GM21619 (cell line): ENCODE results near the gene FGFR2.
"Not testable (repeated sequence)": the region's sequence is repeated elsewhere in the genome, so short reads cannot be mapped to it uniquely, and the experiment has no call there.

ENCODE experiments used
- ATAC-seq: cut with Tn5 transposase; IDR thresholded peaks from one replicate; pipeline ENCODE4 v1.9.1; 2021; ENCODE audit not compliant: unreplicated experiment

The FGFR2 gene

GRCh38 chr10:121525251-121526134 is 72.8 kb downstream of the FGFR2 start:
- ATAC-seq, result no peak

- ATAC-seq, result no peak
These were observed 74.0 kb downstream of the FGFR2 start for GRCh38 chr10:121524157-121524817.

- no peak for ATAC-seq
These were observed 75.4 kb downstream of the FGFR2 start for GRCh38 chr10:121522831-121523230.

DNA sequence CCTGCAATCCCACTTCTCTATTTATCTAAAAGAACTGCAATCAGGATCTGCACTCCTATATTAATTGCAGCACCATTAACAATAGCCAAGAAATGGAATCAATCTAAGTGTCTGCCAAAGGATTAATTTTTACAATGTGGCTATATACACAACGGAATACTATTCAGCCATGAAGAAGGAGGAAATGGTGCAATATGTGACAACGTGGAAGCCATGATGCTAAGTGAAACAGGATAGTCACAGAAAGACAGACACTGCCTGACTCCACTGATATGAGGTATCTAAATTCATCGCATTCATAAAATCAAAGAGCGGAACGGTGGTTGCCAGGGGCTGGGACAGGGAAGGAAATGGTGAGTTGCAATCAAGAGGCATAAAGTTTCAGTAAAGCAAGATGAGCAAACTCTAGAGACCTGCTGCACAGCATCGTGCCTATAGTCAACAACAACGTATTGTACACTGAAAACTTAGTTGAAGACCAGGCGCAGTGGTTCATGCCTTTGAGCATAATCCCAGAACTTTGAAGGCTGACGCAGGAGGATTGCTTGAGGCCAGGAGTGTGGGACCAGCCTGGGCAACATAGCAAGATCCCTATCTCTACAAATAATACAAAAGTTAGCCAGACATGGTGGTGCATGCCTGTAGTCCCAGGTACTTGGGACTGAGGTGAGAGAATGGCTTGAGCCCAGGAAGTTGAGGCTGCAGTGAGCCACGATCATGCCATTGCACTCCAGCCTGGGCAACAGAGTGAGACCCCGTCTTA is 76.3 kb downstream of the FGFR2 start:
- no peak for ATAC-seq

- ATAC-seq, result not testable (repeated sequence)
These were observed 77.7 kb downstream of the FGFR2 start for GRCh38 chr10:121520526-121520925.

DNA sequence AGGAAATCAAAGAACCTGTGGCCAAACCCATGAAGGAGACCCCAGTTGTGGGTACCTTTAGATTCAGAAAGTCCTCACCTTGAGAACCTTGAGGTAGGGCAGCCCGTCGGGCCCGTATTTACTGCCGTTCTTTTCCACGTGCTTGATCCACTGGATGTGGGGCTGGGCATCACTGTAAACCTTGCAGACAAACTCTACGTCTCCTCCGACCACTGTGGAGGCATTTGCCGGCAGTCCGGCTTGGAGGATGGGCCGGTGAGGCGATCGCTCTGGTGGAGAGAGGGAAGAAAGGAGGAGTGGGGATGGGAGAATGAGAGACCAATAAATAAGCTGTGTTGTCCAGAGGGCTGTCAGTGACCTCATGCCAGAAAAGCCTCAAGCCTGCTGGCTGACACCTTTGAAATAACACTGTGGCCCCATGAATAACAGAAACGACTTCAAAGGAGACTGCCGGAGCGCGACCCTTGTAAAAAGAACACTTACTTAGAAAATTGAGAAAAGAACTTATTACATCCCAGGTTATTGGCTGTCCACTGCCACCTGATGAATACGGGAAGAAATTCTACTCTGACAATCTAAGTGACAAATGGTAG is 78.2 kb downstream of the FGFR2 start:
- ATAC-seq, result no peak

- ATAC-seq, result no peak
These were observed 78.8 kb downstream of the FGFR2 start for GRCh38 chr10:121519411-121519810.

DNA sequence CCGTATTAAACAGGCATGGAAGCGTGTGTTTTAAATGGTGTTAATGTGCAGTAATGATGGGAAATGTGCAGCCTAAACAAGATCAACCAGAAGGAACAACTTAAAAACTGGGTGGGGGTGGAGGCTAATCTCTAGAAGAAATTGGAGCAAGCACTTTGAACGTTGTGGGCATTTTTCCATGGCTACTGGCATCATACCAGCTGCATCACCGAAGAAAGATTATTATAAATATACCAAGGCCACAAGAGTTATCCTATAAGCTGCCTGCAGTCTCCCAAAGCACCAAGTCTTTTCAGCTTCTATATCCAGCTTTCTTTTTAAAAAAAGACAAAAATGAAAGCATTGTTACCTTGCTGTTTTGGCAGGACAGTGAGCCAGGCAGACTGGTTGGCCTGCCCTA is 79.9 kb downstream of the FGFR2 start:
- ATAC-seq, result no peak

- ATAC-seq, result peak; percentile 99
These were observed 82.0 kb downstream of the FGFR2 start for GRCh38 chr10:121516093-121516865.

DNA sequence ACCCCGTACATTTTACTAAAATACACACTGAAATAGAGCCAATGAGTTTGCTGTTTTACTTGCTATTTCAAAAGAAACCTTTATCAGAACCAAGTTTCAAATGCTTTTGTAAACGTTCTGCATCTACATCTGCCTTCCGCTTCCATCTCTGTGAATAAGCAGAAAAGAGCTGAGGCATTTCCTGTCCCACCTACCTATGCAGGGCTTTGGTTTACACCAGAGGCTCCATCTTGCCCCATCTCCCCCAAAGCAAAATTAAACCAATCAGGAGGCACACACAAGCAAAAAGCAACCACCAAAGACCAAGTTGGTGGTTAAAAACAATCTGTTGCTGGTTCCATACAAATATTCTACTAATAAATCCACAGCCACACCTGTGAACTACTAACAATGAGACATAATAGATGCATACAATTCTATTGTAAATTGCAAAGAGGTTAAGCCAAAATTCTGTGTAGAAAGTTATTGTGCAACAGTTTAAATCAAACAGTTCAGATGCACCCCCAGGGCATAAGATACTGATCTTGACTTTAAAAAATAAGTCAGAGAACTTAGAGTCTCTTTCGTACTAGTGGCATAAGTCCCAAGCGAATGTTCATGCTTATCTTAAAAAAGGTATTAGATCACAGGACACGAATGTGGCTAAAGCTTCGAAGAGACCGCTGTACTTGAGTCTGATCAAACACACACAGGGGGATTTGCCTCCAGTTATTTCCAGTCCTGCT is 83.9 kb downstream of the FGFR2 start:
- ATAC-seq, result no peak

DNA sequence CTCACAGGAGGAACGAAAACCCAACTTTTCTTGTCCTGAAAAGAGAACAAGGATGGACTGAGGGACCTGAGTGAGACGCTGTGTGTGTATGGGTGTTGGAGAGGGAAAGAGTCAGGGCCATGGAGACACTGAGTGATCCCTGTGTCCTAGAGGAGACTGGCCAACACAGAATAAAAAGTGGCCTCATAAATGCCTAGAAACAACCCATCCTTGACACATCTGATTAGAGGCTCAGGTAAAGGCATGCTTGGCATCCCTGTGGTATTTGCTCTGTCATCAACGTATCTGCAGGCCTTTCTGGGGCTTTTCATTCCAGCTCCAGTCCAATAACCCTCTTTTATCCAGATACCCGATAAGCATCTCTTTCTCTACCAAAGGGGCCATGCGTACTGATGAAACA is 86.3 kb downstream of the FGFR2 start:
- no peak for ATAC-seq

DNA sequence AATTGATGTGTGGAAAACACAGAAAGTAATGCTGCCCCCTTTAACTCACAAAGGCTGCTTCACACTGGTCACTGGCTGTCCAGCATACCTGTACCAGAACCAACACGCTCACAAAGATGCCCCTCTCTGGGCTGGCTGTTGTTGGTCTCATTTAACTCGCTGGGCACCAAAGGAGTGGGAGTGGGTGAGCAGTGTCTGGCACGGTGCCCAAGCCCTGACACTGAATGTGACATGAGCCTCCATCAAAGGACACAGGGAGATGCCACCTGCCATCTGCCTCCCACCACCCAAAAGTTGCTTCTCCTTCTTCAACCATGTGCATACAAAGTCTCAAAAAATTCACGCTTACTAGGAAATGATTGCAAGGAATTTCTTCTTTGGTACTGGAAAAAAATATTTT is 86.8 kb downstream of the FGFR2 start:
- no peak for ATAC-seq

DNA sequence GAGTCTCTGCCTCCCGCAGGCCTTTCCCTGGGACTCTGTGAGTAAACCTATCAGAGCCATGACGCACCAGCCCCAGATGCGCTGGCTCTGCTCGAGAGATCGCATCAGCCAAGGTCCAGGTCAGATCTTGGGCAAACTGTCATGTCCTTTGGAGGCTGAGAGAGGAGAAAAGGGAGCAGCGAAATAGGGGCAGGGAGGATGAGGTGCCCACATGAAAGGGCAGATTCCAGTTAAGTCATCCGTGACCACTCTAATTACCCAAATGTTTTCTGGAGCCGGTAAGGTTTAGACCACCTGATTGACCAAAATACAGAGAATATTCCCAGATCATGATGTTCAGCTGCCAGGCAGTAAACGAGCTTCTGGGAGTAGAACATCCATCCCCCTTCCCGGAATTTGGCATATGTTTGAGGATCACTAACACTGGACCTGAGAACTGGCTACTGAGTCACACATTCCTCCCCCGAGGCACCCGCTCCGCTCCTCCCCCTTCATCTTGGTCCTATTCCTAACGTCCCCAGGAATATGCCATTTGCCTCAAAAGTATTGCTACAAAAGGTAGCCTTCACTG is 88.0 kb downstream of the FGFR2 start:
- no peak for ATAC-seq

DNA sequence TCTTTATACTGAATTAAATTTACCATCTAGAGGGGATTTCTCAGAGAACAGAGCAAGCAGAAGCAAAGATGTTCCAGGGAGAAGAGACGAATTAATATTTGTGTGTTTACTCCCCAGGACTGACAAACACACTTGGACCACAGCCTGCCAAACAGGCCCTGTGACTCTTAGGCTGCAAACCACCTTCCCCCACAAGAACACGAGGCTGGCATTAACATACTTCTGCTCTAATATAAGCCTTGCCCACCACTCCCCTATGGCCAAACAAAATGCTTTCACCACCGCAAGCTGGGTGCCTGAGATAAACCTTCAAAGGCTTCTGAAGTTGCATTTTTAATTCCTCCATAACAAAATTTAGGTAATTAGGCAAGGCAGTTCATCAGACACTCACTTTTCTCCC is 88.4 kb downstream of the FGFR2 start:
- ATAC-seq, result no peak

DNA sequence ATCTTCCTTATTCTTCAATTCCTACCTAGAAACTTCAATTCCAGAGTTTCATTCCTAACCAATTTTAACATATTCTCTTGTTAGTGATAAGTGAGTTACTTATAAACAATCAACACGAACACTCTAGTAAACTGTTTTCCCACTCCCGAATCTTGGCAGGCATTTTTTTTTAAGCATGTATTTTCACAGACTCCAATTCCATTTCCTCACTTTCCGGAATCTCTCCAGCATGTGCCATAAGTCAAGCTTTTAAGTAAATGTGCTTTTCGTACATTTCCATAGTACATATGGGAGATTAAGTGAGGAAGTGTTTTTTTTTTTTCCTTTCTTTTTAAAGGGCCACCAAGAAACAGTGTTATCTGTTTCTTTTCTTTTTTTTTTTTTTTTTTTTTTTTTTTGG is 89.1 kb downstream of the FGFR2 start:
- no peak for ATAC-seq

- no peak for ATAC-seq
These were observed 94.6 kb downstream of the FGFR2 start for GRCh38 chr10:121503587-121504051.

DNA sequence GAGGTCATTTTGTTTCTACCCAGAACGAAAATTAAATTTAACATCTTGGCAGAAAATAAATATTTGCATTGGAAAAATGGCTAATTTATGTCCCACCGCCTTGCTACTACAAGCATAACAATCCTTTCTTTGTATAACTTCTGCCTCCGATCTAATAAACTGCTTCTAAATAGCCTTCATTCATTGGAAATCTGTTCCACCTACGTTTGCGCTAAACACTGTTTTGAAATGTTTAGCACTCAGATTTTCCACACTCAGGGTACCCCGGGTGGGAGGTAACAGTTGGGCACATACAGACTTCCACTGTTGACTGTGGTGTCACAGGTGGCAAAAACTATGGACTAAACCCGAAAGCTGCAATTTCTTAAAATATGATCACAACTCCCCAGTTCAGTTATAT is 96.4 kb downstream of the FGFR2 start:
- ATAC-seq, result no peak

DNA sequence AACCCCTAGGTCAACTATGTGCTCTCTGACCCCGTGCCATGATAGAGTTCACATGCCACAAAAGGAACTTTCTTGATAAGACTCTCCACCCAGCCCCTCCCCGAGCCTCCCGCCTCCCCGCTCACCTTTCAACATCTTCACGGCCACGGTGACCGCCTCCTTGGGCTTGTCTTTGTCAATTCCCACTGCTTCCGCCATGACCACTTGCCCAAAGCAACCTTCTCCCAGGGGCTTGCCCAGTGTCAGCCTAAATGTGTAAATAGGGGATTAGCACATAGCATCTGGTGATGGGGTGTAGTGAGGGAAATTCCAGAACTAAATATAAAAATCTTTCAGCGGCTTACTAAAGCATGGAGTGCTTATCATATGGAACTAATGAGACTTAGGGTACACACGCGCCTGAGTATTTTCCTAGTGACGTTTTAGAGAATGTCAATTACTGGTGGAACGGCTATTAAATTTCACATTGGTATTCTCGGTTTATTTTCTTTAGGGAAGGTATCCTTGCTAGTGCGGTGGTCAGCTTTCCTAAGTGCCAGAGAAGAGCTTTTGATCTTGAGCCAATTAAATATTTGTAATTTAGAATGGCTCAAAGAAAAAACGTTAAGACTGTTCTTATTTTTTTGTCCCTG is 97.4 kb downstream of the FGFR2 start:
- ATAC-seq, result no peak
